ENCODE measurements around the gene AGER. TPM values are rescaled to one million over a fixed set of nuclear protein-coding genes. Genes with fewer than 3 reads are reported as not detected.

Gene AGER
- total RNA-seq, 4 donors from 2014 or later, result 10.3 to 70.6 (median 36.8) TPM

GRCh38 chr6:32168350-32168749 lies 15.7 kb downstream of the AGER start:
- peaks cover 8 to 32% of the 10 kb centered on the region in 2 donors for H3K36me3 ChIP-seq
- H3K4me3 ChIP-seq (replicated peaks in 1 of 3), result no peak overlapping the region
- DNase-seq, result no peak
- no peak overlapping the region for H3K27ac ChIP-seq
- no peaks in the 10 kb centered on the region for H3K27me3 ChIP-seq
- H3K4me1 ChIP-seq, result no peaks in the 10 kb centered on the region
- no peak for TF ChIP-seq POLR2A (IDR thresholded peaks at IDR 0.05)
- no peak for TF ChIP-seq CTCF (IDR thresholded peaks at IDR 0.05)
- intact Hi-C loops (cut with DNase I), result no loop called here
- H3K9me3 ChIP-seq, result no peaks in the 10 kb centered on the region
- 78 to 82% methylated on average over 2 of the region's 2 CpGs for WGBS, 2 donors

- Histone ChIP-seq H3K27ac (no peak overlapping the region), H3K27me3 (no peaks in the 10 kb centered on the region), H3K4me3 (replicated peaks in 1 of 3) (no peak overlapping the region), H3K4me1 (no peaks in the 10 kb centered on the region), H3K36me3 (peaks cover 8 to 32% of the 10 kb centered on the region in 2 donors), H3K9me3 (no peaks in the 10 kb centered on the region)
- WGBS, 2 donors, result 73 to 74% methylated on average over 6 of the region's 6 CpGs
- DNase-seq, result no peak
- intact Hi-C loops (cut with DNase I), result no loop called here
- TF ChIP-seq POLR2A (IDR thresholded peaks at IDR 0.05) (no peak), CTCF (IDR thresholded peaks at IDR 0.05) (no peak)
Measured at GRCh38 chr6:32167761-32168262, 16.2 kb downstream of the AGER start.

GRCh38 chr6:32167154-32167760 lies 16.8 kb downstream of the AGER start:
- no peaks in the 10 kb centered on the region for H3K27me3 ChIP-seq
- 87 to 88% methylated on average over 31 to 32 of the region's 32 CpGs for WGBS, 2 donors
- H3K36me3 ChIP-seq, result peaks cover 8 to 32% of the 10 kb centered on the region in 2 donors
- H3K4me3 ChIP-seq (replicated peaks in 1 of 3), result no peak overlapping the region
- TF ChIP-seq CTCF (IDR thresholded peaks at IDR 0.05) (no peak), POLR2A (IDR thresholded peaks at IDR 0.05) (no peak)
- H3K4me1 ChIP-seq, result no peaks in the 10 kb centered on the region
- intact Hi-C loops (cut with DNase I), result no loop called here
- no peaks in the 10 kb centered on the region for H3K9me3 ChIP-seq
- DNase-seq, result no peak
- no peak overlapping the region for H3K27ac ChIP-seq

- Histone ChIP-seq H3K4me1 (no peaks in the 10 kb centered on the region), H3K27ac (no peak overlapping the region), H3K4me3 (replicated peaks in 1 of 3) (no peak overlapping the region), H3K9me3 (no peaks in the 10 kb centered on the region), H3K36me3 (peaks cover 8 to 32% of the 10 kb centered on the region in 2 donors), H3K27me3 (no peaks in the 10 kb centered on the region)
- DNase-seq, result no peak
- TF ChIP-seq CTCF (IDR thresholded peaks at IDR 0.05) (no peak), POLR2A (IDR thresholded peaks at IDR 0.05) (no peak)
- 83 to 88% methylated on average over 13 to 25 of the region's 30 CpGs for WGBS, 2 donors
- intact Hi-C loops (cut with DNase I), result no loop called here
Measured at GRCh38 chr6:32166411-32167061, 17.5 kb downstream of the AGER start.

- no peak for DNase-seq
- no peak for TF ChIP-seq POLR2A (IDR thresholded peaks at IDR 0.05)
- no peak for TF ChIP-seq CTCF (IDR thresholded peaks at IDR 0.05)
- H3K36me3 ChIP-seq, result peaks cover 8 to 19% of the 10 kb centered on the region in 2 donors
- intact Hi-C loops (cut with DNase I), result no loop called here
- H3K27ac ChIP-seq, result peak within 1 kb of the TSS in 1 of 3 donors; percentile 54
- no peaks in the 10 kb centered on the region for H3K9me3 ChIP-seq
- H3K4me1 ChIP-seq, result no peaks in the 10 kb centered on the region
- no peak within 1 kb of the TSS for H3K4me3 ChIP-seq (replicated peaks in 1 of 3)
- H3K27me3 ChIP-seq, result no peaks in the 10 kb centered on the region
Measured at GRCh38 chr6:32164295-32164694, 19.8 kb downstream of the AGER start, which contains the start of gene EGFL8. TSS of gene EGFL8 (plus strand) at chr6:32164595. CDS start at chr6:32166166, 1,571 bp downstream.
